LNCaP clone FGC (cell line): ENCODE measurements around the gene NFKBIA.

Source experiments
- DNase-seq: peaks from one replicate; pipeline ENCODE4 v3.0.0-alpha.2; 2011; ENCODE audit warnings: low read depth
- H3K4me3 ChIP-seq: 2 replicates; pipeline ENCODE4 v1.5.1; 2011; ENCODE audit warnings: mild to moderate bottlenecking, low read depth, low read length, control low read depth
- CTCF ChIP-seq: IDR thresholded peaks from 2 replicates; pipeline ENCODE4 v1.5.1; 2012; ENCODE audit warnings: mild to moderate bottlenecking; ENCODE audit not compliant: control insufficient read depth, insufficient read depth; ENCODE audit errors: extremely low read depth

NFKBIA gene

GRCh38 chr14:35368139-35368460 lies 36.4 kb downstream of the NFKBIA start:
- TF ChIP-seq CTCF: no peak
- DNase-seq: no peak

GRCh38 chr14:35367056-35367372 lies 37.5 kb downstream of the NFKBIA start:
- H3K4me3 ChIP-seq: no peak overlapping the region
- no peak for TF ChIP-seq CTCF
- no peak for DNase-seq

More at GRCh38 chr14:35368139-35368460, 36.4 kb downstream of the NFKBIA start:
- H3K4me3 ChIP-seq: no peak overlapping the region

GRCh38 chr14:35366521-35366976 lies 38.0 kb downstream of the NFKBIA start:
- TF ChIP-seq CTCF: no peak
- no peak for DNase-seq
- no peak overlapping the region for H3K4me3 ChIP-seq

- H3K4me3 ChIP-seq: no peak overlapping the region
- DNase-seq: no peak
- no peak for TF ChIP-seq CTCF
Observed at GRCh38 chr14:35366056-35366451, 38.5 kb downstream of the NFKBIA start.

GRCh38 chr14:35365130-35366055 lies 39.2 kb downstream of the NFKBIA start:
- no peak for TF ChIP-seq CTCF
- DNase-seq: no peak
- no peak overlapping the region for H3K4me3 ChIP-seq

- DNase-seq: no peak
- no peak overlapping the region for H3K4me3 ChIP-seq
- TF ChIP-seq CTCF: no peak
Observed at GRCh38 chr14:35362911-35363374, 41.6 kb downstream of the NFKBIA start.

GRCh38 chr14:35362450-35362849 lies 42.1 kb downstream of the NFKBIA start:
- no peak overlapping the region for H3K4me3 ChIP-seq
- DNase-seq: no peak
- no peak for TF ChIP-seq CTCF
